ENCODE measurements around the gene SKAP2. TPM values are rescaled to one million over a fixed set of nuclear protein-coding genes. Genes with fewer than 3 reads are reported as not detected.

Gene SKAP2
- total RNA-seq, 1 donor from 2014 or later, result 46.4 TPM

DNA sequence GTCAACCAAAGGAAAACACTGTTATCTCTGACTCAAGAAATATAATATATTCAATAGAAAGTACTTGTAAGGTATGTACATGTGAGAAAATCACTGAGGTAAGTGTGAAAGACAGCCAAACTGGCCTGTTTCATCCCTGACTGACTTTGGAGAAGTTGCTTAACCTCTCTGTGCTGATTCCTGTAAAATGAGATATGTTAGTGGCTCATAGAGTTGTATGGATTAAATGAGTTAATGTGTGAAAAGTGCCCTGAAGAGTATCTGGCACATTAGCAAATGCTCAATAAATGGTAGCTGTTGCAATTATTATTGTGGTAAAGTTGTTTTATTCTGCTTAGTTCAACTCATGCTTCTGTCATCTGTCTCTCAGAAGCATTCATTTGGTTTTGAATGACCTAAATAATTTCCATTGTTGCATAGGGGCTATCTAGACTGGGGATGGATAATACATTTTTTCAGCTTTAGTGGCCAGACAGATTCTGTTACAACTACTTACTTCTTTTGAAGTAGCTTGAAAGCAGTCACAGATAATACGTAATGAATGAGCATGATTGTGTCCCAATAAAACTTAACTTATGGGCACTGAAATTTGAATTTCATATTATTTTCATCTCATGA is 84.3 kb downstream of the SKAP2 start:
- TF ChIP-seq, protein P1, sequence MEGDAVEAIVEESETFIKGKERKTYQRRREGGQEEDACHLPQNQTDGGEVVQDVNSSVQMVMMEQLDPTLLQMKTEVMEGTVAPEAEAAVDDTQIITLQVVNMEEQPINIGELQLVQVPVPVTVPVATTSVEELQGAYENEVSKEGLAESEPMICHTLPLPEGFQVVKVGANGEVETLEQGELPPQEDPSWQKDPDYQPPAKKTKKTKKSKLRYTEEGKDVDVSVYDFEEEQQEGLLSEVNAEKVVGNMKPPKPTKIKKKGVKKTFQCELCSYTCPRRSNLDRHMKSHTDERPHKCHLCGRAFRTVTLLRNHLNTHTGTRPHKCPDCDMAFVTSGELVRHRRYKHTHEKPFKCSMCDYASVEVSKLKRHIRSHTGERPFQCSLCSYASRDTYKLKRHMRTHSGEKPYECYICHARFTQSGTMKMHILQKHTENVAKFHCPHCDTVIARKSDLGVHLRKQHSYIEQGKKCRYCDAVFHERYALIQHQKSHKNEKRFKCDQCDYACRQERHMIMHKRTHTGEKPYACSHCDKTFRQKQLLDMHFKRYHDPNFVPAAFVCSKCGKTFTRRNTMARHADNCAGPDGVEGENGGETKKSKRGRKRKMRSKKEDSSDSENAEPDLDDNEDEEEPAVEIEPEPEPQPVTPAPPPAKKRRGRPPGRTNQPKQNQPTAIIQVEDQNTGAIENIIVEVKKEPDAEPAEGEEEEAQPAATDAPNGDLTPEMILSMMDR (IDR thresholded peaks at IDR 0.05; ENCODE audit: unreplicated experiment), result no peak
- no peak overlapping the region for H3K27ac Mint-ChIP-seq
- no peaks in the 10 kb centered on the region for H3K27me3 Mint-ChIP-seq
- DNase-seq (ENCODE audit: low spot score, unreplicated experiment), result no peak
- peaks cover 11% of the 10 kb centered on the region for H3K4me1 Mint-ChIP-seq (ENCODE audit: low read depth)
- no peaks in the 10 kb centered on the region for H3K9me3 Mint-ChIP-seq (ENCODE audit: low read depth)
- H3K36me3 Mint-ChIP-seq (ENCODE audit: insufficient read depth), result peaks cover 6% of the 10 kb centered on the region
- H3K4me3 Mint-ChIP-seq (ENCODE audit: low read depth), result no peak overlapping the region

DNA sequence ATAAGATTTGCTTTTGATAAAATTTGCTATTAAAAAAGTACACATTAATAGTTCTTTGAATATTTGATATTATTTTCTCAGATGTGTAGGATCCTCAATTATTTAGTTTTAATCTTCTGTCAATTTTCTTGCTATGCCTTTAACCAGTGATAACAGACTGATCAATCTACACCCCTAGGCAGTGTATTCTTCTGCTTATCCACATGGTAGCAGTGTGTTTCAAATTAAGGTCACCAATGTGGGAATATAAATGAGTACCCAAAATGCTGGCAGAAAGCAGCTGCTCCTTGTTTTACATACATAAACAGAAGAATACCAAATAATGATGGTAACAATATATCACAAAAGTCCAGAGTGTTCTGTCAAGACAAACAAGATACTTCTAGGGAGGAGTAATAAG is 87.0 kb downstream of the SKAP2 start:
- H3K27me3 Mint-ChIP-seq, result no peaks in the 10 kb centered on the region
- TF ChIP-seq, protein P1 (IDR thresholded peaks at IDR 0.05; ENCODE audit: unreplicated experiment), result no peak
- no peak overlapping the region for H3K4me3 Mint-ChIP-seq (ENCODE audit: low read depth)
- H3K9me3 Mint-ChIP-seq (ENCODE audit: low read depth), result no peaks in the 10 kb centered on the region
- no peak for DNase-seq (ENCODE audit: low spot score, unreplicated experiment)
- no peak overlapping the region for H3K27ac Mint-ChIP-seq
- peaks cover 7% of the 10 kb centered on the region for H3K4me1 Mint-ChIP-seq (ENCODE audit: low read depth)
- H3K36me3 Mint-ChIP-seq (ENCODE audit: insufficient read depth), result peaks cover 5% of the 10 kb centered on the region

GRCh38 chr7:26760501-26760900 is 103.9 kb downstream of the SKAP2 start:
- TF ChIP-seq, protein P1 (IDR thresholded peaks at IDR 0.05; ENCODE audit: unreplicated experiment), result no peak
- Mint-ChIP-seq H3K27ac (no peak overlapping the region), H3K27me3 (no peaks in the 10 kb centered on the region), H3K9me3 (ENCODE audit: low read depth) (peaks cover 21% of the 10 kb centered on the region), H3K4me3 (ENCODE audit: low read depth) (no peak overlapping the region), H3K4me1 (ENCODE audit: low read depth) (no peaks in the 10 kb centered on the region), H3K36me3 (ENCODE audit: insufficient read depth) (peaks cover 18% of the 10 kb centered on the region)
- no peak for DNase-seq (ENCODE audit: low spot score, unreplicated experiment)

GRCh38 chr7:26759108-26759507 is 105.3 kb downstream of the SKAP2 start:
- TF ChIP-seq, protein P1 (IDR thresholded peaks at IDR 0.05; ENCODE audit: unreplicated experiment), result no peak
- H3K27ac Mint-ChIP-seq, result no peak overlapping the region
- no peaks in the 10 kb centered on the region for H3K4me1 Mint-ChIP-seq (ENCODE audit: low read depth)
- H3K9me3 Mint-ChIP-seq (ENCODE audit: low read depth), result peaks cover 16% of the 10 kb centered on the region
- no peaks in the 10 kb centered on the region for H3K27me3 Mint-ChIP-seq
- no peak for DNase-seq (ENCODE audit: low spot score, unreplicated experiment)
- no peak overlapping the region for H3K4me3 Mint-ChIP-seq (ENCODE audit: low read depth)
- peaks cover 14% of the 10 kb centered on the region for H3K36me3 Mint-ChIP-seq (ENCODE audit: insufficient read depth)

GRCh38 chr7:26743205-26743604 is 121.2 kb downstream of the SKAP2 start:
- no peaks in the 10 kb centered on the region for H3K27me3 Mint-ChIP-seq
- TF ChIP-seq, protein P1 (IDR thresholded peaks at IDR 0.05; ENCODE audit: unreplicated experiment), result no peak
- no peak for DNase-seq (ENCODE audit: low spot score, unreplicated experiment)
- H3K9me3 Mint-ChIP-seq (ENCODE audit: low read depth), result no peaks in the 10 kb centered on the region
- H3K4me3 Mint-ChIP-seq (ENCODE audit: low read depth), result no peak overlapping the region
- H3K36me3 Mint-ChIP-seq (ENCODE audit: insufficient read depth), result peaks cover 2% of the 10 kb centered on the region
- no peak overlapping the region for H3K27ac Mint-ChIP-seq
- H3K4me1 Mint-ChIP-seq (ENCODE audit: low read depth), result no peaks in the 10 kb centered on the region
